GM18951 (cell line): ENCODE results near the gene CASTOR1.

Source experiments
- POLR2A ChIP-seq: IDR thresholded peaks from 4 replicates; pipeline ENCODE4 v1.6.1; 2011; ENCODE audit warnings: mild to moderate bottlenecking; ENCODE audit not compliant: insufficient read length, insufficient read depth; ENCODE audit errors: extremely low read depth
- in situ Hi-C: fragments of 300-500 bp; cut with MboI; formaldehyde crosslinking; loops from one replicate; pipeline ENCODE4 v1.12.0; 2022; ENCODE audit warnings: low sequenced_read_pairs, mixed read lengths, inconsistent platforms; ENCODE audit not compliant: unreplicated experiment

CASTOR1 gene

DNA sequence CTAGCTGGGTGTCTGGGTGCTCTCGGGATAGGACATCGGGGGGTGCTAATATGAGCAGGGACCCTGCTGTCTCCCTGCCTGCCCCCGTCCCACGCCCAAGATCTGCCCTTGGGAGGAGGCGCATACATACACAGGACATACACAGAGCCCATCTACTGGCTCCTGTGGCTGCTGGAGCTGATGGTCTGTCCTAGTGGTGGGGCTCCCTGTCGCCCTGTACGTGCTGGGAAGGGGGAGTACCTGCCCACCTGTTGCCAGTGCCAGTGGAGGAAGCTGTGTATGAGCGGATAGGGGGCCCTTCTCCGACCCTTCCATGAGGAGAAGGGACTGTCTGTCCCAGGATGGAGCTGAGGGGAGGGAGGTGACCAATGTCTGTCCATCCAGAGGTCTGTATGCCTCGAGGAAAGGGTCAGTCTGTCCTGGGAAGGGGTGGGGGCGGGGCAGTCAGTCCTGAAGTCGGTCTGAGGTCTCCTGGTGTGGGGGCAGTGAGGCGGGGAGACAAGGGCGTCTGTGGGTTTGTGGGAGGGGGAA, 36.5 kb upstream of the CASTOR1 start:
- in situ Hi-C loops, result no loop called here

DNA sequence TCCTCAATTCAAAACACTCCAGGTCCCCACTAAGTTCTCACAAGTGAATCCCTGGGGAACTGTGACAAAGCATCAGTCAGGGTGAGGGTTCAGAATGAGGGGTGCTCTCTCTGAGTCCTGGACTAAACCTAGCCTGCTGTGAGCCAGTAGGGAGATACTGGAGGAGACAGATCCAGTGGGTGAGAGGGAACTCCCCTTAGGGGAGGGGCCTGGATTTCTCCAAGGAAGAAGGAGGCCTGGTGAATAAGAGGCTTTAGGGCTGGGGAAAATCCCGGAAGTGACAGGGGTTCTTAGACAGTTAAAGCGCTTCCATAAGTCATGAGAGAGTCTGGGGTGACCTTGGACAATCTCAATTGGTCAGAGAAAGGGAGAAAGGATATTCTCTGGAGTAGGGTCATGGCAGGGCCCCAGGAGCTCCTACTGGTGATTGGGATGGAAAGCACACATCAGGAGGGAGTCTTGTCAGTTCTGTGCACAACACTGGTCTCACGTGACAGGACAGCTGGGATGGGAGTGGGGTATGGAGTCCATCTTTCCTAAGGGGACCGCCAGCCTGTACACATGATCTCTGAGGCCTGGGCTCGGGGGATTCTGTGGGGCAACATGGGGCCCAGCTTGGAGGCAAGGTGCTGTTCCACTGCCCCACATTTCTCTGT, 35.9 kb upstream of the CASTOR1 start:
- in situ Hi-C loops, result no loop called here
- no peak for TF ChIP-seq POLR2A

More for the DNA sequence above, 36.5 kb upstream of the CASTOR1 start:
- TF ChIP-seq POLR2A, result no peak

DNA sequence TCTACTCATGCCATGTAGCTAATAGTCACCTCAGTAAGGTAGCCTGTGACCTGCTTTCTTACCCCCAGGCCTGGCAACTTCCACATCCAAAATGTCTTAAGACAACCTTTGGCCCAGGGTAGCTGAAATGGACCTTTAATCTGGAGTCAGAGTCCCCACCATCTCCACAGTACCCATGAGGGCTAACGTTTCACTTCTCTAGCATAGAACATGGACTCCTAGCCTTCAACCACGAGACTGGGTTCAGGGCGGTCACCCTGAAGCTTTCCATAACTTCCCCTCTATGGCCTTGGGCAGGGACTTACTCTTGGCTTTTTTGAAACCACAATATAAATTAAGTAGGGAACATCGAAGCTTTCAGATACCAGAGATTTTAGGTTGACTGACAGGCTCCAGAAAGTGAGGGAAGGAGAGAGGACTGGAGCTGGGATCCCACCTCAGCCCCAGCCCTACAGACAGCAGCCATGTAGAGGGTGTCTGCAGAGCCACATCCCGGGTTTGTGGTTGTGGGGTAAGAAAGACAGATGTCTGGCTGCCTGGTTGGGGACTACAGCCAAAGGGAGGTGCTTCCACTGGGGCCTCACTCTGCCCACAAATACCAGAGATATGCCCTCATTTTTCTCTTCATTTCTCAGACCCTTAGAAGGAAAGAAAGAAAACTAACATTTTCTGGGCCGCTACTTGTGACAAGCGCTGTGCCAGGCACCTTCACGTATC, 34.9 kb upstream of the CASTOR1 start:
- in situ Hi-C loops, result no loop called here
- no peak for TF ChIP-seq POLR2A

DNA sequence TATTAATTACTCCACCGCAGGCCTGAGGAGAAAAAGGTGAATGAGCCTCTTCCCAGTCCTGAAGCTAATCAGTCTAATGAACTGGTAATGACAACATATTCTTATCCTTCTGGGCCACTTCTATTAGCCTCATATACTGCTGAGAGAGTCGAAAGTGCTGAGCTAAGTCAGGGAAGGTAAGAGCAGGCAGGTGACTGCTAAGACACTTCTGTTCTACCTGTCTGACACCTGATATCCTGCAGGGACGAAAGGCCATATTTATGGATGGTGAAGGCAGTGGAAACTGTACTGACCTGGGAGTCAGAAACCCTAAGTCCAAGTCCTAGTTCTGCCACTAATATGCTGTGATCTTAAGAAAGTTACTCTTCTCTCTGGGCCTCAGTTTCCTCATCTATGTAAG, 33.9 kb upstream of the CASTOR1 start:
- no peak for TF ChIP-seq POLR2A
- in situ Hi-C loops, result no loop called here

DNA sequence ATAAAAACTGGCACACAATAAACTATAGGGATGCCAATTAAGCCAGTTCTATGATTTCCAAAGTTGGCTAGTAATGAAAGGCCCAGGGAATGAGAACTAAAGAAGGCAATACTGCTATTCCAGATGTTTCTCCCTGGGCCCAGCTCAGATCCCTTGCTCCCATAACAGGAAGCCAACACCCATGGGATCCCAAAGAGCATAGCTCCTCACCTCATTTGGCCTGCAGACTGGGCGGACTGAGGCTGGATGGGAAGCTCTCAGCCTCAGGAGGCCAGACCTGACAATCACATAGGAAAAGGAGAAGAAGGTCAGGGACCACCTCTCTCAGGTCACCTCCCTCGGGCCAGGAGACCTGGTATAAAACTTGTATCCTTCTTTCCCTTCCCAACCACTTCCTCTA, 32.2 kb upstream of the CASTOR1 start:
- TF ChIP-seq POLR2A, result no peak
- in situ Hi-C loops, result no loop called here

DNA sequence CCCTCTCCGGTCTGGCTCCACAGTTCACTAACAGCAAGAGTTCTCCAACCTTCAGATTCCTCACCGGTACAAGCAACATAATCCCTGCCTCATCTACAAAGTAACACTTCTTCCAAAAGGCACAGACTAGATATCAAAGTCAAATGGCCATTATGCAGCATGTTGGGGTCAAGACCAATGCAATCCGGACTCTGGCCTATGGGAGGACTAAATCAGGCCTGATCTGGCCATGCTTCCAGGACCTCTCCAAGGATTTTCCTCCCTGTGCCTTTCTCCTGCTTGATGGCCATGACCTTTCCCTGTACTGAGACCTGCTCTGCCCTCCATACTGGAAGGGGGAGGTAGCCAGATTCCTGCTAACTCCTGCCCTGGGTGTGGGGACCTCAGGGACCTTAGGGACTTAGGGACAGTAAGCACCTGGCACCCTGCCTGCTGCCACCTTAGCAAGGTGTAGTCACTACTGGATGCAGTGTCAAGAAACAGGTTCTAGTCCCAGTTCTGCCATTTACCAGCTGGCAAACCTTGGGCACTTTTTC, 30.8 kb upstream of the CASTOR1 start:
- in situ Hi-C loops, result no loop called here
- TF ChIP-seq POLR2A, result no peak

DNA sequence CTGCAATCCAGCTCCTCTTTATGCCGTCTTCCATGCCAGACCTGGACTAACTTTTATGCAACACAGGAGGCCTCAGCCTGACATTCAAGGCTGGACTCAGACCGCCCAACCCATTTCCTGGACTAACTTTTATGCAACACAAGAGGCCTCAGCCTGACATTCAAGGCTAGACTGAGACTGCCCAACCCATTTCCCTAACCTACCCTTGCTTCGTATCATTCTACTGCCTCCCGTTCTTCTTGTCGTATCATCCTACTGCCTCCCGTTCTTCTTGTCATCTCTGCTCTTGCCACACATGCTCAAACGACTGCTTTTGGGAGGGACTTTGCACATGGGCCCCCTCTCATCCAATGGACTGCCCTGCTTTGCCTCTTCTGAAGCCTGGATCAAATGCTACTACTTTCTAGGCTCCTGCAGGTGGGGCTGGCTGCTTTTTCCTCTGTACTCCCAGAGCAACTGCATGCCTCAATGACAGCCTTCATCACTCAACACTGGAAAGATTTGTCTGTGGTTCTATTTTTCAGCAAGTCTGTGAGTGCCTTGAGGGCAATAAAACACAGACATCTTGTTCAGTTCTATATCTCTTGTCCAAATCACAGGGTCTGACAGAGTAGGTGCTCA, 29.6 kb upstream of the CASTOR1 start:
- TF ChIP-seq POLR2A, result no peak
- in situ Hi-C loops, result no loop called here

DNA sequence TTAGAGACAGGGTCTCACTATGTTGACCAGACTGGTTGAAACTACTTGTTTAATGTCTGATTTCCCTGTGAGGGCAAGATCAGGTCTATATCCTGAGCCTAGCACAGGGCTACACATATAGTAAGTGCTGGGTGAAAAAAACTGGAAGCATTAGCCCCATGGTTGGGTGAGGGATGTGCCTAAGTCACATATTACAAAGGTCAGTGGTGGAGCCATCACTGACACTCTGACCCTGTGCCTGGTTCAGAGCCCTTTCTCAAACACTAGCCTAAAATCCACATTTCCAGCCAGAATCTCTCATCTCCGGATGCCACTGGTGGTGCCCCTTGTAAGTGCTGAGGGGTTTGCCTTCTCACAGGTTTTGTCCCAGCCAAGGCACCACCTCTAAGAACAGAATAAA, 28.5 kb upstream of the CASTOR1 start:
- in situ Hi-C loops, result no loop called here
- TF ChIP-seq POLR2A, result no peak

DNA sequence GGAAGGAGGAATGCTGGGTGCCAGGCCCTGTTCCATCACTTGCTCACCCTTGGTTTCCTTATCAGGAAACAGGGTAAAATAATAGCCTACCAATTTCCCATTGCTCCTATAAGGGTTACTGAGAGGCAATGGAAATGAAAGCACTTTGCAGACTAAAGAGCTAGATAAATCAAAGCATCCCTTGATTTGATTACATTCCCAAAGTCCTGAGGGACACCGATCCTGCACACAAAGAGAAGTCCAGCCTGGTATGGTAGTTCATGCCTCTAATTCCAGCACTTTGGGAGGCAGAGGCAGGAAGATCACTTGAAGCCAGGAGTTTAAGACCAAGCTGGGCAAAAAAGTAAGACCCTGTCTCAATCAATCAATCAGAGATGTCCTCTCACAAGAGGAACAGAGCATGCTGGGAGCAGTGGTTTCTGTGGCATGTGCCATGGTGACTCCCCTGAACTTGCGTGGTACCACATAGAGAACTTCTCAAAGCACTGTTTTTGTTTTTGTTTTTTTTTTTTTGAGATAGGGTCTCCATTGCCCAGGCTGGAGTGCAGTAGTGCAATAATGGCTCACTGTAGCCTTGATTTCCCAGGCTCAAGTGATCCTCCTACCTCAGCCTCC, 26.8 kb upstream of the CASTOR1 start:
- no peak for TF ChIP-seq POLR2A

DNA sequence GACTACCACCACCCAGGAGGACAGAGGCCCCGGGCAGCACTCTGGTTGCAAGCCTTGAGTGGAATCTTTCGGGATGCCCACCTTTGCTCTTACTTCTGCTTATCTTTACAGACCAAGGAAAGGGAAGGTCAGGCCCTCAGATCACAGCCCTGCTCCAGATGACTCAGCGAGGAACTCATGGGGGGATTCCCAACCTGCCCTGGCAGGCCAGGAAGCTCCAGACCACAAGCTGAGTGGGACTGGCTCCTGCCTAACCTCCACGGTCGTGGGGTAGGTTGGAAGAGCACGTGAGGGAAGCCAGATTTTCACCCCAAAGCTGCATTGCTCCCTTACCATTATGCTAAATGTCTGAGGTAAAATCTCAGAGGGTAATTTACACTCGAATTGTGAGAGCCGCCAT, 25.6 kb upstream of the CASTOR1 start:
- in situ Hi-C loops, result no loop called here
- TF ChIP-seq POLR2A, result no peak

More for the DNA sequence above, 26.8 kb upstream of the CASTOR1 start:
- in situ Hi-C loops, result no loop called here

DNA sequence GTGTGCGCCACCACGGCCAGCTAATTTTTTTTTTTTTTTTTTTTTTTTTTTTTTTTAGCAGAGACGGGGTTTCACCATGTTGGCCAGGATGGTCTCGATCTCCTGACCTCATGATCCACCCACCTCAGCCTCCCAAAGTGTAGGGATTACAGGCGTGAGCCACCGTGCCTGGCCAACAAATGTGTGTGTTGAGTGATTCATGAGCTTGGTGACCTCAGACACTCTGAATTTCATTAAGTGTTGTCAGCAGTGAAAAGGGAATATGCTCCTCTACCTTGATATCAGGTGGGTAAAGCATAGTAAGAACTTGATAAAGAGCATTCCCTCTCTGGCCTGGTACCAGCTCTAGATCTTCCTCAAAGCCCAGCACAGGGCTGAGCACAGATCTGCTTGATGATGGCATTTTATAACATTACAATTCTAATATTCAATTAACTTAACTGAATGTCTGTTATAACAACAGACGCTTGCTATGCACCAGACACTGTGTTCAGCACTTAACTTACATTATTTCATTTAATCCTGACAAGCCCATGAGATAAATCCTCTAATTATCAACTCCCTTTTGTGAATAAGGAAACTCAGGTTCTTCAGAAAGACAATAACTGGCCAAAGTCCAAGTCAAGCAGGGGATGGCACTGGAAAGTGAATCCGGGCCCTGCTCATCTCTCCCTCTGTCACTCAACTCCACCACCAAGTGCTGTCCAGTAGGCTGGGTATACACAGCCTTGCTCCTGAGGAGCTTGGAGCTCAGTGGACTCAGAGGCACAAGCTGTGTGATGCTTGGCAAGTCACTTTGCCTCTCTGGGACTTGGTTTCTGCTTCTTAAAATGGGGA, 24.4 kb upstream of the CASTOR1 start:
- in situ Hi-C loops, result no loop called here
- TF ChIP-seq POLR2A, result no peak

DNA sequence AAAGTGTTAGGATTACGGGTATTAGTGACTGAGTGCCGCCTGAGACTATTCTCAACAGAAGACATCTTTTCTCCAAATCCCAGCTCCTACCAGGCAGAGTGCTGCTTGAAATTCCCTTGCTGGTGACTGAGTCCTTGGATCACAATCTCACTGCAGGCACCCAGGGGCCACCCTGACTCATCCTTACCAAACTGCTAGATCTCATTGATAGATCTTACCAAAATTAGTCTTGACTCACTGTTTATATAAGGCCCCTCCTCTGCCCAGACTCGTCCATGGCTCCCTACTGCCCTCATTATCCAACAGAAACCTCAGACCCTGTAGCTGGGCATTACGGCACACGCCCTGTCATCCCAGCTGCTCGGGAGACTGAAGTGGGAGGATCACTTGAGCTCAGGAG, 22.7 kb upstream of the CASTOR1 start:
- no peak for TF ChIP-seq POLR2A

More for the DNA sequence above, 22.7 kb upstream of the CASTOR1 start:
- in situ Hi-C loops, result no loop called here
